GM21825 (cell line): ENCODE measurements around the gene FCN3.

ENCODE experiments used
- ATAC-seq: cut with Tn5 transposase; IDR thresholded peaks from one replicate; pipeline ENCODE4 v1.9.1; 2021; ENCODE audit warnings: mild to moderate bottlenecking, moderate library complexity; ENCODE audit not compliant: unreplicated experiment

FCN3 gene

DNA sequence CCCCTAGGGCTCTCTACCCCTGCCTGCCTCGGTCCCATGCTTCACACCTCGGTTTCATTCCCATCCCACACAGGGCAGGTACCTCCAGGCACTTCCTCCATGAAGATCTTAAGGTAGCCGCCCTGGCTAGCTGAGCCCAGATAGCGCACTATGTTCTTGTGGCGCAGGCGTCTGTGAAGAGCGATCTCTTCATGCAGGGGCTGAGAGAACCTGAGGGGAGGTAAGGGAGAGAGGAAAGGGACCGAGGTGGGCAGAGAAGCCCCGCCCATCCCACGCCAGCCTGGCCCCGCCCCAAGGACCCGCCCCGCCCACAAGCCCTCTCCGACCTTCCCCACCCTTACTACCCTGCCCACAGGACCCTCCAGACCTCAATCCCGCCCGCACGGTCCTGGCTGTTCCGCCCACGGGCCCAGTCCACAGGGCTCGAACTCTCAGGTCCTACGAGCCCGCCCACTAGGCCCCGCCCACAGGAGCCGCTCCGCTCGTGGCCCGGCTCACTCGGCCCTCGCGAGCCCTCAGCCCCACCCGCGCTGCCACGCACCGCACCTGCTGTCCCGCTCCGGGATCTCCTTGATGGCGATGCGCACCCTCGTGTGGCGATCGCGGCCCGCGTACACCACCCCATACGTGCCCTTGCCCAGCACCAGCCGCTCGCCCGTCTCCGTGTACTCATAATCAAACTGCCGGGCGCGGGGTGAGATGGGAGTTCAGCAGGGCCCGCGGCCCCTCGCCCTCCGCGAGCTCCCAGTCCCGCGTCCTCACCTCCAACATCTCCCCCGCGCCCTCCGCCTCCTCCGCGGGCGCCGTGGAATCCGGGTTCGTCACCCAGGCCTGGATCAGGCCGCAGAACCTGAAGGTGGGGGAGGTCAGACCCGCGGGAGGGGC is 14.2 kb downstream of the FCN3 start:
- no peak for ATAC-seq

DNA sequence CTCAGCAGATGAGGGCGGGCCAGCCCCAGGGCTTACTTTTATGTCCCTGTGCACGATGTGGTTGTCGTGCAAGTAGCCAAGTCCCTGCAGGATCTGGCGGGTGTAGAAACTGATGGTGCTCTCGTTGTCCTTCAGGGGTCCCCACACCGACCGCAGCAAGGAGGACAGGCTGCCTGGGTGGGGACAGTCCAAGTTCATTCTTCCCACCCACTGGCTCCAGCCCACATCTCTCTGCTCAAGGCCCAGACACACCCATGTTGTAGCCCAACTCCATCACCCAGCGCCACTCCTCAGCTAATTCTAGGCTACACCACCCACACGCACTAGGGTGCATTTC is 14.8 kb downstream of the FCN3 start:
- no peak for ATAC-seq

DNA sequence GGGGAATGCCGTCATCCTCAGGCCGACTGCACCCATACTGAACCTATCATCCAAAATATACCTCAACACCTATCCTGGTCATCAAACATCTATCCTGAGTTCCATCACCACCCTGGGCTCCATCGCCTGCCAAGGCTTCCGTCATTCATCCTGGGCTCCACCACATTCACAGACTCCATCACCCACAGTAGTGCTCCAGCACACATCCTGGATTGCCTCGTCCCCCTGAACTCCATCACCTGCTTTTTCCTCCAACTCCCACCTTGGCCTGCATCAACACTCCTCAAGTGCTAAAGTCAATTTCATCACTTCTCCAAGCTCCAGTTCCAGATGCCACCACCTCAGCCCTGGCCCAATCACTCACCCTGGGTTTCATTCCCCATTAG is 15.7 kb downstream of the FCN3 start:
- ATAC-seq, result no peak

DNA sequence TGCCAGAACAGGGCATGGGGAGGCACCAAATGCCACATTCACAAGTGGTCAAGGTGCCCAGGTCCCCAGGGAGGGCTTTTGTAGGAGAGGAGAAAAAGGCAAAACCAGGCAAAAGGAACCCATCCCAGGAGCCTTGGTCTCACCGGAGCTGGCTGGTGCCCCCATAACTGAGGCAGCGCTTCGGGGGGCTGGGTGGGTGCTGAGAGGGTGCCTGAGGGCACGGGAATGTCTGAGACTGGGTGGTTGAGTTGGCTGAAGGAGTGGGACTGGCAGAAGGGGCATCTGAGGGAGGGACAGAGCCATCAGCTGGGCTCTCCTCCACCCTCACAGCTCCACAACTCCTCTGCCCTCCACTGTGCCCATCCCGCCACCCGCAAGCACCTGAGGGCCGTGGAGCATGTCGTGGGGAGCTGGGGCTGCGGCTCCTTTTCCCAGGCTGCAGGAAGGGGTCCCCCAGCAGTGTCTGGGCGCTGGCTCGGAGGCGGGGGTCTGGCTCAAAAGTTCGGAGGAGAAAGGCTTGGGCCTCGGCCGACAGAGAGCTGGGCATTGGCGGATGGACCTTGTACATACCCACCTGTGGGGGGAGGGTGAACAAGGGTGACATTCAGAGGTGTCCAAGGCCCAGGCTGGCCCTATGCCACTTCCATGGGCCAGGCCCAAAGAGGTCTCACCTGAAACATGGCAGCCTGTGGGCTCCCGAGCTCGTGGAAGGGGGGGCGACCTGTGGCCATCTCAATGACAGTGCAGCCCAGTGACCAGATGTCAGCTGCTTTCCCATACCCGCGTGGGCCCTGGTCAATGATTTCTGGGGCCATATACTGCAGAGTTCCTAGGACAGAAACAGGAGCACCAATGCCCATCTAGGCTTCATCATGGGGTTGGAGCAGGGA is 16.3 kb downstream of the FCN3 start:
- ATAC-seq, result no peak

DNA sequence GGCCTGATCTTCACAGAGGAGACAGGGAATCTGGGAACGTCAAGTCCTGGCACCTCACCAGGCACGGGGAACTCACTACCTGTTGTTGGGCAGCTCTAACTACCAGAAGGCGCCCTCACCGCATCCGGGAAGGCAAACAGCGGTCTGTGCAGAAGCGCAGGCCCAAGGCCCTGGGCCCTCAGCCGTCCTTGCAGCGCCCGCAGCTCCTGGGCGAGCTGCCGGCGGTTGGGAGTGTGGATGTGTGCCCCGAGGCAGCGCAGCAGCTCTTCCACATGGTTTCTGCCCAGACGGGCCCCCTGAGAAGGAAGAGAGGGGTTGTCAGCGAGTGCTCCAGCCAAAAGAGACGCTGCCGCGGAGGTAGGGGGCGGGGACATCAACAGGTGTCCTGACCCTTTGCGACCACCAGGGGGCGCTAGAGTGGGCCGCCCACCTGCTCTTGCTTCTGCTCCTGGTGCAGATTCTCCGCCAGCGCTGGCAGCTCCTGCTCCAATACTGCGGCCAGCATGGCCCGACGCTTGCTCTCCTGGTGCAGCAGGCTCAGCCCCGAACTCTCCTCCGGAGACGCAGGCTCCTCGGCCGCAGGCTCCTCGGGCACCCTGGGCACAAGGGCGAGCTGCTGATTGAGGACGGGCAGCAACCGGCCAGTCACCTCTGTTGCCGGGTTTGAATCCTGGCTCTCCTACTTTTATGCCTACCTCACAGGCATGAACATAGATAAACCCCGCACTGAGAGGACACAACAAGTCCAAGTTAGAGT is 17.2 kb downstream of the FCN3 start:
- ATAC-seq, result peak; percentile 39

DNA sequence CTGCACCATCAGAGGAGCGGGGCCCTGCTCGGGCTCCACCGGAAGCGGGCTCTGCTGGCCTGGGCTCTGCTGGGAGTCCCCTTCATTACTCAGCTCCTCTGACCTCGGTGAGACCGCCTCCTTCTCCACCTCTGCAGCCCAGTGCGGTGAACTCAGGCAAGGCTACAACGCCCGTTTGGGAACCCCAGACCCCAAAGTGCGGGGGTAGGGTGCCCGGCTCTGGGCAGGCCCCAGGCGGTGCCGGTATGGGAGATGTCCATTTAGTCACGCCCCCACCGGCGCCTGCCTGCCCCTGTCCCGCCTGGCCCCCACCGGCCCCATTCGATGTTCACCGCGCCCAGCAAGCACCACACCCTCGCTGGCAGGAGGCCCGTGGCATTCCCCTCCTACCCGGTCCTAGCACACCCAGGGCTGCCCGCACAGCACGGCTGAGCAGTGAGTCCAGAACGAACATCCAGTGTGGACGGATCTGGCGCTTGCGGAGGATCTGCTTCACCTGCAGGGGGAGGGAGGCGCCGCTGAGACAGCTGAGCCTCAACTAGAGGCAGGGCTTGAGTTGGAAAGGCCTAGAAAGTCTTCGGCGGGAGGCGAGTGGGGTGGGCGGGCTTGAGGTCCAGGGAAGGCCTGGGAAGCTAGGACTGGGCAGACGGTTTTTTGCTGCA is 17.9 kb downstream of the FCN3 start:
- no peak for ATAC-seq

DNA sequence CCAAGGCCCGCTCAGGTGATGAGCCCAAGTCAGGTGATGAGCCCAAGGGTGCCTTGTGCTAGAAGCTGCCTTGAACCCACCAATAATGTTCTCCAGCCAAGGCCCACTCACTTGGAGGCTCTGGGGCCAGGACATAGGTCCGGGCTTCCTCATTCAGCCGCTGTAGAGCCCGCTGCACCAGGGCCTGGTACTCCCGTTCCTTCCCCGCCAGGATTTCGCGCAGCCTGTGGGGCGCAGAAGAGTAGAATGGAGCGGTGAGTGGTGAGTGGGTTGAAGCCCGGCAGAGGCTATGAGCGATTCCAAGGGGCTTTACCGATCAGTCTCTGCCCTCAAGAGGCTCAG is 18.4 kb downstream of the FCN3 start:
- no peak for ATAC-seq

DNA sequence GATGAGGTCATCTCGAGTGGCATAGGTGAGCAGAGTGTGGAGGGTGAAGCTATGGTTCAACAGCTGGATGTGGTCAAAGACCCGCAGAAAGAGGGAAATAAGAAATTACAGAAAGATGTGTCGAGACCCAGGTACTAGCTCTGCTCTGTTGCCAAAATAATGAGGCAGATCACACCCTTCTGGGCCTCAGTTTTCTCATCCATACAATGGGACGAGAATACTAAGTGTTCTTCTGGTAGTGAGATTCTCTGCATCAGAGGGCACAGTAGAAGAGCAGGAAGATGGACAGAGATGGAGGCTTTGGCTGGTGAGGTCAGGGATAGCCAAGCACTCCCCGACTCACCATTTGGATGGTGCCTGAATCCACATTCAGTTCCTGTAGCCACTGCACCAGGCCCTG is 18.9 kb downstream of the FCN3 start:
- ATAC-seq, result no peak

DNA sequence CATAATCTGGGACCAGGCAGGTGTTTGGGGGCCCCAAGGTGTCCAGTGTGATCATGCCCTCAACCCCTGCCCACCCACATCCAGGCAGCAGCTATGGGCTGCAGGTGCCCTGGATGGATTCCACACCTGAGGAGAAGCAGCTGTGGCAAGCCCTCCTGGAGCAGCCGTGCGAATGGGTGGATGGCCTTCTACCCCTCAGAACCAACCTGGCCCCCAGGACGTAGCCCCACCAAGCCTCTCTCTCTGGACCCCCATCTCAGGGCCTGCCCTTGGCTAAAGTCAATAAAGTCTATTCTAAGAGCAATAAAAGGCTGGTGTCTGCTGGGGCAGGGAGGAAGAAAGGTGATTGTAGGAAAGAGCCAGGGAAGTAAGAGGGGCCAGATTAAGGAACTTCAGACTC is 21.0 kb downstream of the FCN3 start:
- no peak for ATAC-seq

DNA sequence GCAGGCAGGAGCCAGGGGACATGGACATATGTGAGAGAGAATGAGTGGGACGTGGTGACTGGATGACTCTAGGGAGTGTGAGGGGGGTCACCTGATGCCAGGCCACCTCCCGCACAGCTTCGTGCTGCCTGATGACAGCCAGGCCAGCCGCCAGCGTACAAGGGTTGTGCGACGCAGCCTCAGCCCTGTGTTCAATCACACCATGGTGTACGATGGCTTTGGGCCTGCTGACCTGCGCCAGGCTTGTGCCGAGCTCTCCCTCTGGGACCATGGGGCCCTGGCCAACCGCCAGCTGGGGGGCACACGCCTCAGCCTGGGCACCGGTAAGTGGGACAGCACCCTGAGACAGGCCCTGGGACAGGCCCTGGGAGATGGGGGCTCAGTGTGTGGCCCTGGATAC is 21.5 kb downstream of the FCN3 start:
- ATAC-seq, result no peak

DNA sequence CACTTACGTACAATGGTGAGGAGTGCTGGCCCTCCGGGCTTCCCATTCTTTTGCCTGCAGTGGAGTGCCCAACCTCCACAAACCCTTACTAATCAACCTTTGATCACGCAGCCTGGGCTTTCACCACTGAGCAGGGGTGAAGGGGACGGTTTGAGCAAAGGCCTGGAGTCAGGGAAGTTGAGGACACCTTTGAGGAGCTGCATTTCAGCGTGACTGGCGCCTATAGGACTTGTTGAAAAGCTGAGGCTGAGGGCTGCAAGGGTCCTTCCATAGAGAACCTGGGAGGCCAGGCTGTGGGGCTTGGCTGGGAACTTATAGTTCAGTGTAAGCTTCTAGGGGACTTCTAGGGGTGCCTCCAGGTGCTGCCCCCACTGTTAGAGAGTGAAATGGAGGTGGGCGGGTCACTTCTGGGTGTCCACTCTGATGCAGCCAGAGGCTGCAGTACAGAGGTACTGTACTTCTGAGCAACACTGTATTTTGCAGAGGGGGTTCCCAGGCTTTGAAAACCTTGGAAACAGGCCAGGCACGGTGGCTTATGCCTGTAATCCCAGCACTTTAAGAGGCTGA is 23.0 kb downstream of the FCN3 start:
- ATAC-seq, result no peak

DNA sequence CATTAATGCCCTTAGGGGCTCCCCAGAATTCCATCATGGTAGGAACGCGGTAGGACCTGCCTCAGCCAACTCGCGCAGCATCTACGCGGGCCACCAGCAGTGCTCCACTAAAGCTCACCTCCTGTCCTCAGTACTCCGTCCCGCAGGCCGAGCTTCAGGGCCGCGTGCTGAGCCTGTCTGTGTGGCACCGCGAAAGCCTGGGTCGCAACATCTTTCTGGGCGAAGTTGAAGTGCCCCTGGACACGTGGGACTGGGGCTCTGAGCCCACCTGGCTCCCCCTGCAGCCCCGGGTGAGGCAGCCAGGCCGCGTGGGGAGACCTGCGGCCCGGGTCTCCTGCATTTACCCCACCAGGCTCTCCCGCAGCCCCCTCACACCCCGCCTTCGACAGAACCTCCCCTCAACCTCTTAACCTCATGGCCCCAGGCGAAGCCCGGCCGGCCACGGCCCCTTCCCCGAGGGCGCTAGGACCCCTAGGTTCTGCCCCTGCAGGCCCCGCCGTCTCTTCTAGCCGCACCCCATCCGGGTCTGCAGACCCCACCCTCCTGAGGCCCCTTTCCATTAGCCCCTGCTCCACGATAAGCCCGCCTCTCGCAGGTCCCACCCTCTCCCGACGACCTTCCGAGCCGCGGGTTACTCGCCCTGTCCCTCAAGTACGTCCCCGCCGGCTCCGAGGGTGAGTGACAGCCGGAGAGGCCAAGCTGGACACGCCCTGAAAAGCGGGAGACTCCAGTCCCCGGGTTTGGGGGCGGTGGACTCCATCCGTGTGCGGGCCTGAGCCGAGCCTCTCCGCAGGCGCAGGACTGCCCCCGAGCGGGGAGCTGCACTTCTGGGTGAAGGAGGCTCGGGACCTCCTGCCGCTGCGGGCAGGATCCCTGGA is 23.7 kb downstream of the FCN3 start:
- no peak for ATAC-seq

DNA sequence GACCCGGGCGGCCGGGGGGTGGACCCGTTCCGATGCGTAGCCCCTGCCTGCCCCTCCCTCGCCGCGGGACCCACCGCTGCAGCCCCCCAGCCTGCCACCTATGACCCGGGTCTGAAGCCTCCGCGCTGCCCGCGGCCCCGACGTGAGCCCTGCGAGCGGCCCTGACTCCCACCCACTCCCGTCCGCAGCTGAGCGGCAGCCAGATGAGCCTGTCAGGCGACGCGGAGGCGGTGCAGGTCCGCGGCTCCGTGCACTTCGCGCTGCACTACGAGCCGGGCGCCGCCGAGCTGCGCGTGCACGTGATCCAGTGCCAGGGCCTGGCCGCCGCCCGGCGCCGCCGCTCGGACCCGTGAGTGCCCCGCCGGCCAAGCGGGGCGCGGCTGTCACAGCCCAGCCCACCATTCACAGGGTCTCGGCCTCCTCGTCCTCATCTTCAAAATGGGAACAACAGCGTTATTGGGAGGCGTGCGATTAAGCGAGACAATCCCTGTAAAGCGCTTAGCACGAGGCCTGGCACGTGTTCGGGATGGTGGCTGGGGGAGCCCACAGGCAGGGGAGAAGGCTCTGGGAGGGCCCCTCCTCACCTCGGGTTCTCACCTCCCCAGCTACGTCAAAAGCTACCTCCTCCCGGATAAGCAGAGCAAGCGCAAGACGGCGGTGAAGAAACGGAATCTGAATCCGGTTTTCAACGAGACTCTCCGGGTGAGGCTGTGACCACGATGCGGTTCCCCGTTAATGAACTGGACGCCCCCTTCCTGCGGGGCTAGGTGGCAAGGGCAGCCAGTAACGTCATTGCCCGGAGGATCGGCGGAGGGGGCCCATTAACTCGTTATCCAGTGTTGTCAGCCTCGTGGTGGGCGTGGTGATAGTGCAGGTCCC is 24.6 kb downstream of the FCN3 start:
- ATAC-seq, result no peak

DNA sequence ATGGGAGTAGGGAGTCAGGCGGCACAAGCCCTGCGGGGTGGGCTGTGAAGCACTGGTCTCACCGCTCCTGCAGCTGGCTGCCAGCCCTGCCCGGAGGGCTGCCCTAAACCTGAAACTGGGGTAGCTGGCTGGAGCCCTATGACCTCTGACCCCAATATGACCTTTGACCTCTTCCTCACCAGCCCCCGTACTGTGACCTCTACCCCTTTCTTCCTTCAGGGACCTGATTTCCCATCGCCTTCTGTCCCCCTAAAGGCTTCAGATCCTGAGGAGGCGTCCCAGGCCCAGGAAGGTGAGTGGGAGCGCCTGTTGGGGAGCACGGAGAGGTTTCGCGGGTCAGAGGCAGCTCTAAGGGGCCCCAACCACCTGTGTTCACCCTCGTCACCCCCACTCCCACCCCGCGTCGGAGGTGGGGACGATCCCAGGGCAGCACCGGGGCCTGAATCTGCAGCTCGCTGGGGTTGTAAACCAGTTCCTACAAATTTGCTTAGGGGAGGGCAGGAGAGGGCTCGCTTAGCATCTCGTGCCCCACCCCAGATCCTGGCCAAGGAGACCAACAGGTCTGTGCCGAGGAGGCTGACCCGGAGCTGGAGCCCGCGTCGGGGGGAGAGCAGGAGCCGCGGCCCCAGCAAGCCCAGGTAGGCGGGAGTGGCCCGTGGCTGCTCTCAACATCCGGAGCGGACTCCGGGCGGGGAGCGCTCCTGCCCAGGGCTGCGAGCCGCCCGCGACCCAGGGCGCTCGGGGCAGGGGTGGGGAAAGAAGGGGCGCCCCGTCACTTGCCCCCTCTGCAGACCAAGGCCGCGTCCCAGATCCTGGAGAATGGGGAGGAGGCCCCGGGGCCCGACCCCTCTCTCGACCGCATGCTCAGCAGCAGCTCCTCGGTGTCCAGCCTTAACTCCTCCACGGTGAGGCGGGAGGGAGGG is 25.5 kb downstream of the FCN3 start:
- ATAC-seq, result no peak

DNA sequence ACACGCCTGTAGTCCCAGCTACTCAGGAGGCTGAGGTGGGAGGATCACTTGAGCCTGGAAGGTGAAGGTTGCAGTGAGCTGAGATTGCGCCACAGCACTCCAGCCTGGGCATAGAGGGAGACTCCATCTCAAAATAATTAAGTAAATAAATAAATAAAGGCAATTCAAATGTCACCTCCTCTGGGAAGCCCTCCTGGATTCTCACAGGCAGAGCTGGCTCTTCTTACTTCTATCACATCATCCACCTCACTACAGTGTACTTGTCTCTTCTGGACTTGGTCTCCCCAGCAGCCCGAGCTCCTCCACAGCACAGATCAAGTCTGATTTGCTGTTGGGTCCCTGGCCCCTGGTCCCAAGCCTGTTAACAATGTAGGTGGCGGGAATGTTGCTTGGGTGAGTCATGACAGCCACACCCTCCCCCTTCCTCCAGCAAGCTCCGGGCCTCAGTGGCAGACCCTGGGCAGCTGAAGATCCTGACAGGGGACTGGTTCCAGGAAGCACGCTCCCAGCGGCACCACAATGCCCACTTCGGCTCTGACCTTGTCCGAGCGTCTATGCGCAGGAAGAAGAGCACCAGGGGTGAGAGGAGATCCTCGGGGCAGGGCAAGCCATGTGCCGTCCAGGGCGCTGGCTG is 27.5 kb downstream of the FCN3 start:
- ATAC-seq, result no peak

DNA sequence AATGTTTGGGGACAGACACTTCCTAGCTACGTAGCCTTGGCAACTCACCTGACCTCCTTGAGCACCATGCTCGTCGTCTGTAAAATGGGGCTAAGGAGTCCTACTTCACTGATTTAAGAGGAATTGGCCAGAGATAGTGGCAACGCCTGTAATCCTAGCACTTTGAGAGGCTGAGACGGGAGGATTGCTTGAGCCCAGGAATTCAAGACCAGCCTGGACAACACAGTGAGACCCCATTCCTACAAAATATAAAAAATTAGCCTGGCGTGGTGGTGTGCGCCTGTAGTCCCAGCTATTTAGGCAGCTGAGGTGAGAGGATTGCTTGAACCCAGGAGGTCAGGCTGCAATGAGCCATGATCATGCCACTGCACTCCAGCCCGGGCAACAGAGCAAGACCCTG is 28.3 kb downstream of the FCN3 start:
- no peak for ATAC-seq

DNA sequence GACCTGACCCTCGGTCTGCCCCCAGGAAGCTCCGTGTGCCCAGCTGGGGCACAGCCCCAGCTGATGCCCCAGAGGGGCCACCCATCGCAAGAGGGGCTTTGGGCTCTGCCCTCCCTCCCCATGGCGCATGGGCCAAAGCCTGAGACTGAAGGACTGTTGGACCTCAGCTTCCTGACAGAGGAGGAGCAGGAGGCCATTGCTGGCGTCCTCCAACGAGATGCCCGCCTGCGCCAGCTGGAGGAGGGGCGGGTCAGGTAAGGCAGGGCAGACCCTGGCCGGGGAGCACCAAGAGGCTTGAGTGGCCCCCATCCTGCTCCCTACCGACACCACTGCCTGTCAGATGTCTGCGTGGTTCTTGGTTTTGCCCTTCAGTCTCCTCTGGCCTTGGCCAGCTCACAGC is 29.4 kb downstream of the FCN3 start:
- no peak for ATAC-seq
